Gastroesophageal sphincter (tissue), 3 donors: Measurements from ENCODE around the gene EPS8L1.

Experiments used
- EP300 ChIP-seq: sonication (generic); formaldehyde crosslinking; IDR thresholded peaks from one replicate; pipeline ENCODE4 v1.6.1; 2017; ENCODE audit warnings: antibody characterized with exemption, mild to moderate bottlenecking
- POLR2A ChIP-seq, 2 donors: fragments of 450-650 bp; IDR thresholded peaks; one replicate each; pipeline ENCODE4 v1.6.1; 2017; ENCODE audit warnings: antibody characterized with exemption in 2 of 2, mild to moderate bottlenecking in 2 of 2, moderate library complexity in 1 of 2
- TF ChIP-seq, protein P1 (sequence below), 4 experiments: fragments of 200-600 bp in 2 of 4; fragments of 450-650 bp in 2 of 4; sonication (generic) in 1 of 4; IDR thresholded peaks; one replicate each; pipeline ENCODE4 v1.5.1; 2017 to 2019; ENCODE audit warnings: antibody characterized with exemption in 4 of 4, mild to moderate bottlenecking in 2 of 4, moderate library complexity in 2 of 4

DNA sequence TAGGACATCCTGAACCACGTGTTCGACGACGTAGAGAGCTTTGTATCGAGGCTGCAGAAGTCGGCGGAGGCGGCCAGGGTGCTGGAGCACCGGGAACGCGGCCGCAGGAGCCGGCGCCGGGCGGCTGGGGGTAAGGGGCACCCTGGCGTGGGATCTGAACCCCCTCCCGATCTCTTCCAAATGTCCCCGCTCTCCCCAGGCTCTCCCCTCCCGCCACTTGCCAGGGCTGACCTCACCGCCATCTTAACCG lies 6.0 kb downstream of the EPS8L1 start:
- TF ChIP-seq, protein P1, sequence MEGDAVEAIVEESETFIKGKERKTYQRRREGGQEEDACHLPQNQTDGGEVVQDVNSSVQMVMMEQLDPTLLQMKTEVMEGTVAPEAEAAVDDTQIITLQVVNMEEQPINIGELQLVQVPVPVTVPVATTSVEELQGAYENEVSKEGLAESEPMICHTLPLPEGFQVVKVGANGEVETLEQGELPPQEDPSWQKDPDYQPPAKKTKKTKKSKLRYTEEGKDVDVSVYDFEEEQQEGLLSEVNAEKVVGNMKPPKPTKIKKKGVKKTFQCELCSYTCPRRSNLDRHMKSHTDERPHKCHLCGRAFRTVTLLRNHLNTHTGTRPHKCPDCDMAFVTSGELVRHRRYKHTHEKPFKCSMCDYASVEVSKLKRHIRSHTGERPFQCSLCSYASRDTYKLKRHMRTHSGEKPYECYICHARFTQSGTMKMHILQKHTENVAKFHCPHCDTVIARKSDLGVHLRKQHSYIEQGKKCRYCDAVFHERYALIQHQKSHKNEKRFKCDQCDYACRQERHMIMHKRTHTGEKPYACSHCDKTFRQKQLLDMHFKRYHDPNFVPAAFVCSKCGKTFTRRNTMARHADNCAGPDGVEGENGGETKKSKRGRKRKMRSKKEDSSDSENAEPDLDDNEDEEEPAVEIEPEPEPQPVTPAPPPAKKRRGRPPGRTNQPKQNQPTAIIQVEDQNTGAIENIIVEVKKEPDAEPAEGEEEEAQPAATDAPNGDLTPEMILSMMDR (IDR thresholded peaks at IDR 0.05) = no peak
- no peak for TF ChIP-seq EP300
- TF ChIP-seq POLR2A (IDR thresholded peaks at IDR 0.05) = no peak
